HEK293 (cell line): ENCODE data around the gene PCP2.

Experiments
- CTCF ChIA-PET: fragments of 350-600 bp; formaldehyde crosslinking; extraction: SDS; loops from one replicate; lab custom pipeline; 2021; ENCODE audit warnings: antibody characterized with exemption; lab: Yijun Ruan, JAX
- POLR2A ChIA-PET: fragments of 300-600 bp; formaldehyde crosslinking; extraction: SDS; loops from one replicate; lab custom pipeline; 2020; ENCODE audit warnings: antibody characterized with exemption, inconsistent platforms; lab: Yijun Ruan, JAX
- H3K27ac ChIP-seq: fragments of 200-500 bp; sonication (Bioruptor generic); 2 replicates; pipeline ENCODE4 v1.5.1; 2014; ENCODE audit warnings: low read depth, low read length, control low read depth, inconsistent platforms; ENCODE audit errors: extremely low read depth
- H3K36me3 ChIP-seq, 2 experiments: fragments of 200-500 bp in 1 of 2; sonication (Bioruptor generic) in 1 of 2; 1 replicate in 1 of 2; 2 replicates in 1 of 2; pipeline ENCODE4 v1.5.1; 2014 to 2017; ENCODE audit warnings: inconsistent platforms in 2 of 2, low read length in 2 of 2; ENCODE audit not compliant: control insufficient read depth in 2 of 2, insufficient read depth in 1 of 2
- H3K4me1 ChIP-seq: fragments of 200-500 bp; sonication (Bioruptor generic); 2 replicates; pipeline ENCODE4 v1.5.1; 2014; ENCODE audit warnings: mild to moderate bottlenecking, low read length, inconsistent platforms; ENCODE audit not compliant: control insufficient read depth, insufficient read depth
- H3K4me3 ChIP-seq: 2 replicates; pipeline ENCODE4 v1.5.1; 2011; ENCODE audit warnings: low read depth, mild to moderate bottlenecking, control low read depth, low read length, moderate library complexity
- H3K9me3 ChIP-seq: fragments of 200-500 bp; sonication (Bioruptor generic); 2 replicates; pipeline ENCODE4 v1.5.1; 2014; ENCODE audit warnings: low read depth, low read length, inconsistent platforms; ENCODE audit not compliant: control insufficient read depth, insufficient read depth
- CTCF ChIP-seq: fragments of 450-650 bp; formaldehyde crosslinking; IDR thresholded peaks from 2 replicates; pipeline ENCODE4 v1.5.1; 2016; ENCODE audit warnings: missing biosample characterization, missing genetic modification characterization
- GLI4 ChIP-seq: fragments of 450-650 bp; formaldehyde crosslinking; IDR thresholded peaks from 2 replicates; pipeline ENCODE4 v1.5.1; 2016; ENCODE audit warnings: missing biosample characterization, missing genetic modification characterization
- GLIS1 ChIP-seq: fragments of 450-650 bp; formaldehyde crosslinking; IDR thresholded peaks from 2 replicates; pipeline ENCODE4 v1.5.1; 2016; ENCODE audit warnings: missing biosample characterization, missing genetic modification characterization
- MEIS1 ChIP-seq: sonication (generic); formaldehyde crosslinking; IDR thresholded peaks from 2 replicates; pipeline ENCODE4 v1.8.1; 2022; ENCODE audit warnings: missing genetic modification reagents, mild to moderate bottlenecking, borderline replicate concordance
- OSR2 ChIP-seq: fragments of 450-650 bp; formaldehyde crosslinking; IDR thresholded peaks from 2 replicates; pipeline ENCODE4 v1.5.1; 2016; ENCODE audit warnings: missing biosample characterization, missing genetic modification characterization
- OVOL3 ChIP-seq: fragments of 450-650 bp; formaldehyde crosslinking; IDR thresholded peaks from 2 replicates; pipeline ENCODE4 v1.5.1; 2016; ENCODE audit warnings: missing biosample characterization, missing genetic modification characterization
- SP7 ChIP-seq: fragments of 450-650 bp; formaldehyde crosslinking; IDR thresholded peaks from 2 replicates; pipeline ENCODE4 v1.5.1; 2016; ENCODE audit warnings: missing biosample characterization, missing genetic modification characterization
- ZBTB7A ChIP-seq: fragments of 450-650 bp; formaldehyde crosslinking; IDR thresholded peaks from 2 replicates; pipeline ENCODE4 v1.5.1; 2016; ENCODE audit warnings: low read depth, missing biosample characterization, missing genetic modification characterization
- ZFP3 ChIP-seq: fragments of 450-650 bp; formaldehyde crosslinking; IDR thresholded peaks from 2 replicates; pipeline ENCODE4 v1.5.1; 2016; ENCODE audit warnings: low read depth, missing biosample characterization, missing genetic modification characterization
- ZFP69B ChIP-seq: fragments of 450-650 bp; formaldehyde crosslinking; IDR thresholded peaks from 2 replicates; pipeline ENCODE4 v1.5.1; 2016; ENCODE audit warnings: missing biosample characterization, missing genetic modification characterization
- ZIC2 ChIP-seq: fragments of 450-650 bp; formaldehyde crosslinking; IDR thresholded peaks from 2 replicates; pipeline ENCODE4 v1.5.1; 2016; ENCODE audit warnings: missing biosample characterization, missing genetic modification characterization
- ZNF16 ChIP-seq: fragments of 450-650 bp; formaldehyde crosslinking; IDR thresholded peaks from 2 replicates; pipeline ENCODE4 v1.5.1; 2016; ENCODE audit warnings: low read depth, missing biosample characterization, missing genetic modification characterization
- ZNF174 ChIP-seq: fragments of 450-650 bp; formaldehyde crosslinking; IDR thresholded peaks from 2 replicates; pipeline ENCODE4 v1.5.0; 2017; ENCODE audit warnings: missing biosample characterization, mild to moderate bottlenecking, missing genetic modification characterization
- ZNF24 ChIP-seq: fragments of 450-650 bp; formaldehyde crosslinking; IDR thresholded peaks from 2 replicates; pipeline ENCODE4 v1.5.1; 2016; ENCODE audit warnings: missing biosample characterization, missing genetic modification characterization
- ZNF266 ChIP-seq: fragments of 450-650 bp; formaldehyde crosslinking; IDR thresholded peaks from 2 replicates; pipeline ENCODE4 v1.5.1; 2016; ENCODE audit warnings: missing biosample characterization, missing genetic modification characterization, low read depth
- ZNF423 ChIP-seq: fragments of 450-650 bp; formaldehyde crosslinking; IDR thresholded peaks from 2 replicates; pipeline ENCODE4 v1.5.1; 2016; ENCODE audit warnings: missing biosample characterization, missing genetic modification characterization
- ZNF449 ChIP-seq: fragments of 450-650 bp; formaldehyde crosslinking; IDR thresholded peaks from 2 replicates; pipeline ENCODE4 v1.5.1; 2017; ENCODE audit warnings: missing biosample characterization, mild to moderate bottlenecking, missing genetic modification characterization, moderate library complexity
- ZNF548 ChIP-seq: fragments of 450-650 bp; formaldehyde crosslinking; IDR thresholded peaks from 2 replicates; pipeline ENCODE4 v1.5.1; 2016; ENCODE audit warnings: missing biosample characterization, missing genetic modification characterization
- ZNF561 ChIP-seq: fragments of 450-650 bp; IDR thresholded peaks from 2 replicates; pipeline ENCODE4 v1.5.1; 2018; ENCODE audit warnings: missing biosample characterization, missing genetic modification characterization, borderline replicate concordance
- ZNF629 ChIP-seq: fragments of 450-650 bp; formaldehyde crosslinking; IDR thresholded peaks from 2 replicates; pipeline ENCODE4 v1.5.1; 2017; ENCODE audit warnings: missing biosample characterization, missing genetic modification characterization
- ZNF654 ChIP-seq: fragments of 450-650 bp; formaldehyde crosslinking; IDR thresholded peaks from 2 replicates; pipeline ENCODE4 v1.5.1; 2016; ENCODE audit warnings: low read depth, missing biosample characterization, missing genetic modification characterization
- ZNF660 ChIP-seq: fragments of 450-650 bp; IDR thresholded peaks from 2 replicates; pipeline ENCODE4 v1.5.1; 2018; ENCODE audit warnings: missing biosample characterization, mild to moderate bottlenecking, missing genetic modification characterization
- ZNF692 ChIP-seq: fragments of 450-650 bp; formaldehyde crosslinking; IDR thresholded peaks from 2 replicates; pipeline ENCODE4 v1.5.1; 2016; ENCODE audit warnings: missing biosample characterization, missing genetic modification characterization
- ZNF76 ChIP-seq: fragments of 450-650 bp; formaldehyde crosslinking; IDR thresholded peaks from 2 replicates; pipeline ENCODE4; 2016; ENCODE audit warnings: low read depth, missing biosample characterization, missing genetic modification characterization, borderline replicate concordance
- ZNF843 ChIP-seq: fragments of 450-650 bp; formaldehyde crosslinking; IDR thresholded peaks from 2 replicates; pipeline ENCODE4 v1.5.1; 2016; ENCODE audit warnings: missing biosample characterization, missing genetic modification characterization
- TF ChIP-seq, protein P1 (sequence below): fragments of 450-650 bp; formaldehyde crosslinking; IDR thresholded peaks from 2 replicates; pipeline ENCODE4 v1.5.1; 2016; ENCODE audit warnings: missing biosample characterization, missing genetic modification characterization
- TF ChIP-seq, protein P2 (sequence below): fragments of 450-650 bp; formaldehyde crosslinking; IDR thresholded peaks from 2 replicates; pipeline ENCODE4 v1.5.1; 2016; ENCODE audit warnings: missing biosample characterization, missing genetic modification characterization

Gene PCP2

DNA sequence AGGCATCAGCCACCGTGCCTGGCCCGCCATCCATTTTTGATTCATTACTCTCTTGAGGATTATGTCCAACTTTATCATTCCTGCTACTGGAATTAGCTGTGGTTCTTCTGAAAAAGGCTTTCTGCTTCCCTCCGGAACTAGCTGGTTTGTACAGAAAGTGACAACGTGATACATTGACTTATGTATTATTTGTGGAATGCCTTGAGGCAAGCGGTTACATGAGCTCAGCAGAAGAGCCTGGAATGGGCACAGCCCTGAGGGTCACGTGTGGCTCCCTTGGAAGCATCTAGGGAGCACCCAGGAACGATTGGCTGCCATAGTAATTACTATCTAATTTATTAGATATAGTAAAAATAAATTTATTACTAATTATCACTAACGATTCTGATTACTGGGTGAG, 20.9 kb upstream of the PCP2 start:
- TF ChIP-seq GLI4 (tag by site-specific recombination) (no peak), ZNF16 (tag by site-specific recombination) (no peak), ZIC2 (no peak), MEIS1 (CRISPR knock-in tag) (no peak), OSR2 (tag by site-specific recombination) (peak; percentile 40; the same call in 1 of the 2 replicates), ZNF548 (tag by site-specific recombination) (no peak), ZNF654 (tag by site-specific recombination) (no peak)
- TF ChIP-seq, protein P1, sequence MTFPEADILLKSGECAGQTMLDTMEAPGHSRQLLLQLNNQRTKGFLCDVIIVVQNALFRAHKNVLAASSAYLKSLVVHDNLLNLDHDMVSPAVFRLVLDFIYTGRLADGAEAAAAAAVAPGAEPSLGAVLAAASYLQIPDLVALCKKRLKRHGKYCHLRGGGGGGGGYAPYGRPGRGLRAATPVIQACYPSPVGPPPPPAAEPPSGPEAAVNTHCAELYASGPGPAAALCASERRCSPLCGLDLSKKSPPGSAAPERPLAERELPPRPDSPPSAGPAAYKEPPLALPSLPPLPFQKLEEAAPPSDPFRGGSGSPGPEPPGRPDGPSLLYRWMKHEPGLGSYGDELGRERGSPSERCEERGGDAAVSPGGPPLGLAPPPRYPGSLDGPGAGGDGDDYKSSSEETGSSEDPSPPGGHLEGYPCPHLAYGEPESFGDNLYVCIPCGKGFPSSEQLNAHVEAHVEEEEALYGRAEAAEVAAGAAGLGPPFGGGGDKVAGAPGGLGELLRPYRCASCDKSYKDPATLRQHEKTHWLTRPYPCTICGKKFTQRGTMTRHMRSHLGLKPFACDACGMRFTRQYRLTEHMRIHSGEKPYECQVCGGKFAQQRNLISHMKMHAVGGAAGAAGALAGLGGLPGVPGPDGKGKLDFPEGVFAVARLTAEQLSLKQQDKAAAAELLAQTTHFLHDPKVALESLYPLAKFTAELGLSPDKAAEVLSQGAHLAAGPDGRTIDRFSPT (tag by site-specific recombination), result no peak
- POLR2A ChIA-PET, result no interaction called here
- Histone ChIP-seq H3K4me3 (no peak overlapping the region), H3K4me1 (no peaks in the 10 kb centered on the region), H3K27ac (no peak overlapping the region), H3K36me3 (no peaks in the 10 kb centered on the region), H3K9me3 (no peaks in the 10 kb centered on the region)
- CTCF ChIA-PET, result interaction anchor here (0.7 to 2.6 kb wide), 3 partner anchors 86 to 198 kb away, joined by 3 to 8 read pairs (median 4); no protein-coding TSS in a partner anchor

GRCh38 chr19:7652061-7652641, 18.6 kb upstream of the PCP2 start:
- H3K9me3 ChIP-seq, result no peaks in the 10 kb centered on the region
- no peaks in the 10 kb centered on the region for H3K36me3 ChIP-seq
- CTCF ChIA-PET, result interaction anchor here (0.5 to 3.4 kb wide), 17 partner anchors 9 to 298 kb away, joined by 3 to 14 read pairs (median 4); partner anchors contain the start of genes CAMSAP3, MCEMP1 and TRAPPC5
- POLR2A ChIA-PET, result interaction anchor here (0.6 kb wide), 1 partner anchor 66 kb away, joined by 7 read pairs; no protein-coding TSS in a partner anchor
- peak overlapping the region; percentile 16; the same call in 1 of the 2 replicates for H3K4me3 ChIP-seq
- H3K27ac ChIP-seq, result no peak overlapping the region; the same call in 1 of the 2 replicates
- no peaks in the 10 kb centered on the region for H3K4me1 ChIP-seq
- no peak for TF ChIP-seq ZNF266
- TF ChIP-seq OVOL3, result no peak
- TF ChIP-seq CTCF, result peak; percentile 83
- peak; percentile 17; the same call in 1 of the 2 replicates for TF ChIP-seq ZFP69B (tag by site-specific recombination)
- TF ChIP-seq ZNF449 (tag by site-specific recombination), result no peak
- TF ChIP-seq ZFP3 (tag by site-specific recombination), result peak; percentile 45; the same call in 1 of the 2 replicates
- peak; percentile 52; the same call in 1 of the 2 replicates for TF ChIP-seq ZNF843
- TF ChIP-seq ZNF692 (tag by site-specific recombination), result peak; percentile 66; the same call in 1 of the 2 replicates
- TF ChIP-seq, protein P2, sequence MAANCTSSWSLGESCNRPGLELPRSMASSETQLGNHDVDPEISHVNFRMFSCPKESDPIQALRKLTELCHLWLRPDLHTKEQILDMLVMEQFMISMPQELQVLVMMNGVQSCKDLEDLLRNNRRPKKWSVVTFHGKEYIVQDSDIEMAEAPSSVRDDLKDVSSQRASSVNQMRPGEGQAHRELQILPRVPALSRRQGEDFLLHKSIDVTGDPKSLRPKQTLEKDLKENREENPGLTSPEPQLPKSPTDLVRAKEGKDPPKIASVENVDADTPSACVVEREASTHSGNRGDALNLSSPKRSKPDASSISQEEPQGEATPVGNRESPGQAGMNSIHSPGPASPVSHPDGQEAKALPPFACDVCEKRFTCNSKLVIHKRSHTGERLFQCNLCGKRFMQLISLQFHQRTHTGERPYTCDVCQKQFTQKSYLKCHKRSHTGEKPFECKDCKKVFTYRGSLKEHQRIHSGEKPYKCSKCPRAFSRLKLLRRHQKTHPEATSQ (tag by site-specific recombination), result no peak
- TF ChIP-seq ZNF561 (tag by site-specific recombination), result 0 out of 2 replicates have a peak, but pooled peaks have one; percentile 85
- TF ChIP-seq ZNF423 (tag by site-specific recombination), result no peak
- TF ChIP-seq GLIS1 (tag by site-specific recombination), result 0 out of 2 replicates have a peak, but pooled peaks have one; percentile 23
- peak; percentile 84 for TF ChIP-seq ZNF660 (tag by site-specific recombination)
- peak; percentile 75 for TF ChIP-seq ZNF629
- TF ChIP-seq ZNF76, result no peak
- no peak for TF ChIP-seq ZNF174 (tag by site-specific recombination)
- 0 out of 2 replicates have a peak, but pooled peaks have one; percentile 65 for TF ChIP-seq ZNF24 (tag by site-specific recombination)
- no peak for TF ChIP-seq ZBTB7A (tag by site-specific recombination)
- peak; percentile 84 for TF ChIP-seq SP7
- peak; percentile 40; the same call in 1 of the 2 replicates for TF ChIP-seq ZIC2
